Pancreas (tissue), 10 donors: ENCODE results near the gene MMP15. TPM values are rescaled to one million over a fixed set of nuclear protein-coding genes. Genes with fewer than 3 reads are reported as not detected.

Experiments used
- ATAC-seq, 4 donors: fragments of 200-7000 bp; cut with Tn5 transposase; one replicate each; pipeline versions ENCODE4 v1.8.0 to v1.9.1; 2020; ENCODE audit warnings: mild to moderate bottlenecking in 4 of 4, moderate library complexity in 4 of 4
- DNase-seq, 6 donors: peaks; one replicate each; pipeline ENCODE4 v3.0.0-alpha.2; 2020
- FAIRE-seq: peaks from 2 replicates; lab custom pipeline; 2012; peaks lifted over from hg19 to GRCh38; lab: Jason Lieb, UNC
- H3K27ac ChIP-seq, 4 donors: fragments of 200-600 bp; sonication (generic); 1 replicate in 3 of 4; 2 replicates in 1 of 4; pipeline versions ENCODE4 v1.5.0 to v1.8.0; 2020
- H3K27me3 ChIP-seq, 4 donors: fragments of 200-600 bp; one replicate each; pipeline ENCODE4 v1.8.0; 2021
- H3K36me3 ChIP-seq, 3 donors: fragments of 200-600 bp; sonication (generic) in 1 of 3; one replicate each; pipeline versions ENCODE4 v1.5.0 to v1.8.0; 2020 to 2021
- H3K4me1 ChIP-seq, 3 donors: fragments of 200-600 bp; one replicate each; pipeline ENCODE4 v1.8.0; 2021
- H3K4me3 ChIP-seq, 4 donors: fragments of 200-600 bp; sonication (generic) in 2 of 4; one replicate each; pipeline versions ENCODE4 v1.5.0 to v1.8.0; 2020 to 2021
- H3K9me3 ChIP-seq, 4 donors: fragments of 200-600 bp; one replicate each; pipeline ENCODE4 v1.8.0; 2021
- WGBS, 2 donors: extraction: QIAGEN DNeasy Blood & Tissue Kit; methylation state at CpG; one replicate each; pipeline ENCODE4 v1.1.7; 2013; 5-methylcytosine and 5-hydroxymethylcytosine counted together
- intact Hi-C, 3 donors: fragments of 100-400 bp; cut with DNase I; formaldehyde crosslinking; loops; one replicate each; pipeline versions ENCODE4 v1.11.1 to v1.14.2; 2022
- polyA plus RNA-seq, 2 donors: library from polyadenylated mRNA; stranded (reverse); fragments of 200-250 nt; gene quantifications; one replicate each; pipeline ENCODE4 v1.2.3, GENCODE V29; 2013
- total RNA-seq, 6 donors: library from RNA; stranded (reverse); fragmentation: NEBNext Ultra II Directional in 4 of 6; extraction: Animal tissue kit (Norgen Biotek cat#: 25700) in 4 of 6; gene quantifications; one replicate each; pipeline versions ENCODE4 v1.2.1 to v1.2.4, GENCODE V29; 2021 to 2023
- TF ChIP-seq, protein P1 (sequence below), 4 donors: fragments of 200-600 bp; sonication (generic) in 3 of 4; IDR thresholded peaks; one replicate each; pipeline versions ENCODE4 v1.5.0 to v1.8.0; 2021; ENCODE audit warnings: antibody characterized with exemption in 4 of 4
- donor health status: healthy with polysubstance abuse.
- donor health status: DM: no; HTN: no; CAD: no; lungs with moderate emphysema.
- donor health status: DM: no; HTN: no; CAD: no.
- donor health status: control.
- donor health status: control.
- donor health status: Bipolar disorder and iron deficiency.
- donor health status: DM: yes; HTN: yes; CAD: no.
- donor health status: DM: no; HTN: no; CAD: no.
- donor health status: DM: no; HTN: no; CAD: no.
- donor health status: DM: yes; HTN: yes; CAD: no.

MMP15 gene
- total and polyA plus RNA-seq, 8 donors = 11.2 to 30.2 (median 21.0) TPM

DNA sequence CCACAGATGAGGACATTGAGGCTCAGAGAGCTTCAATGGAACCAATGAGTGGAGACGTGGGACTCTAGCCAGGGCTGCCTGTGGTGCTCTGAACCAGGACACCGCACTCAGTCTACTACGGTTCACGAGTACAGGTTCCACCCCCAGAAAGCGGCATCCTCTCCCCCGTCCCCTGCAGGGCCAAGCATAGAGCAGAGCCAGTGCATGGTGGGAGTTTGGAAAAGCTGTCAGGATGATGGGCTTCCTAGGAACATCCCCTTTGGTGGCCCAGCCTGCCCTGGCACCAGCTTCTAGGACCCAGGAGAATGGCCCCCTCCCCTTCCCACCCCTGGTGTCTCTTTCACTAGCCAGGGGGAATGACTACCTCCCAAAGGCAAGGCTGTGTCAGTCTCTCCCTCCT lies 33.5 kb upstream of the MMP15 start:
- H3K4me1 ChIP-seq = peaks cover 10 to 21% (median 19%) of the 10 kb centered on the region in 3 donors
- peaks cover 6 to 11% (median 8%) of the 10 kb centered on the region in 3 donors for H3K36me3 ChIP-seq
- H3K9me3 ChIP-seq = no peaks in the 10 kb centered on the region
- H3K4me3 ChIP-seq = no peak overlapping the region
- ATAC-seq = no peak
- no peak for DNase-seq
- no peak for FAIRE-seq
- 97% methylated on average over 6 of the region's 6 CpGs for WGBS, 2 donors
- H3K27ac ChIP-seq = peak overlapping the region in 2 of 4 donors; percentile 63 to 79
- intact Hi-C loops = loop anchor here in 1 of 3 donors (10.0 kb wide), 1 partner anchor 407 kb away; no protein-coding TSS in a partner anchor
- no peaks in the 10 kb centered on the region for H3K27me3 ChIP-seq
- TF ChIP-seq, protein P1, sequence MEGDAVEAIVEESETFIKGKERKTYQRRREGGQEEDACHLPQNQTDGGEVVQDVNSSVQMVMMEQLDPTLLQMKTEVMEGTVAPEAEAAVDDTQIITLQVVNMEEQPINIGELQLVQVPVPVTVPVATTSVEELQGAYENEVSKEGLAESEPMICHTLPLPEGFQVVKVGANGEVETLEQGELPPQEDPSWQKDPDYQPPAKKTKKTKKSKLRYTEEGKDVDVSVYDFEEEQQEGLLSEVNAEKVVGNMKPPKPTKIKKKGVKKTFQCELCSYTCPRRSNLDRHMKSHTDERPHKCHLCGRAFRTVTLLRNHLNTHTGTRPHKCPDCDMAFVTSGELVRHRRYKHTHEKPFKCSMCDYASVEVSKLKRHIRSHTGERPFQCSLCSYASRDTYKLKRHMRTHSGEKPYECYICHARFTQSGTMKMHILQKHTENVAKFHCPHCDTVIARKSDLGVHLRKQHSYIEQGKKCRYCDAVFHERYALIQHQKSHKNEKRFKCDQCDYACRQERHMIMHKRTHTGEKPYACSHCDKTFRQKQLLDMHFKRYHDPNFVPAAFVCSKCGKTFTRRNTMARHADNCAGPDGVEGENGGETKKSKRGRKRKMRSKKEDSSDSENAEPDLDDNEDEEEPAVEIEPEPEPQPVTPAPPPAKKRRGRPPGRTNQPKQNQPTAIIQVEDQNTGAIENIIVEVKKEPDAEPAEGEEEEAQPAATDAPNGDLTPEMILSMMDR (IDR thresholded peaks at IDR 0.05) = no peak

DNA sequence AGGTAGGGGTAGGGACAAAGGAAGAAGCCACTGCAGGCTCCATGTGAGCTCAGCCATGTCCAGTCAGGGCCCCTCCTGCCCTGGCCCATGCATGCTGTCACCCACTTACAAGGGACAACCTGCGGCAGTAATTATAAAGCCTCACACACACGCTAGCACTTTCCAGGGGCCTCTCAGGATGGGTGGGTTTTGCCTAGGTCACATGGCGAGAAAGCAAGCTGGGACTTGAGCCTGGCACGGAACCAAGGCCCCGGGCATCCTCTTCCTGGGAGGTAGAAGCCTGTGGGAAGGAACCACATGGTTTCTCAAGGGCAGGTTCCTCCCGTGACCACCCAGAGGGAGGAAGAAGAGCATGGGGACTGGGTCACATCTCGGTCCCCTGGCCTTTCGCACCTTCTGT lies 32.1 kb upstream of the MMP15 start:
- 36 to 40% methylated on average over 8 of the region's 8 CpGs for WGBS, 2 donors
- DNase-seq = peak in 5 of 6 donors; percentile 59 to 82 (median 65)
- ATAC-seq = peak; percentile 36 to 68 (median 50)

DNA sequence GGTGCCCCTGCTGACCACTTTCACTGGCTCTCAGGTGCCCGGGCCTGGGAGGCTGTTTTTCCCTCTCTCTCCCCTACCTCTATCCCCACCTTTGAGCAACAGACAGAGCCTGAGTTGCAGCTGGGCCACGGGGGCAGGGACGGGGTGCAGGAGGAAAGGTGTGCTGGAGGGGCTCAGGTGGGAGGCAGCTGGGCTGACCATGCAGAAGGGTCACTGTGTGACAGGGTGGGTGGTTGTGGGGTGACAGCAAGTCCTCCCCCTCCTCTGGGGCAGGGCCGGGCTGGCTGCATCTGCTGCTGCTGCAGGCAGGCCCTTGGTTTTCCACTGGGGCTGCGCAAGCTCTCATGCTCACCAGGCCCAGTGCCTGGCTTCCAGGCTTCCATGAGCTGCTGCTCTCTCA lies 31.7 kb upstream of the MMP15 start:
- Histone ChIP-seq H3K36me3 (peaks cover 8 to 22% (median 13%) of the 10 kb centered on the region in 3 donors), H3K4me3 (no peak overlapping the region), H3K27me3 (no peaks in the 10 kb centered on the region), H3K4me1 (peaks cover 10 to 21% (median 19%) of the 10 kb centered on the region in 3 donors), H3K9me3 (no peaks in the 10 kb centered on the region), H3K27ac (peak overlapping the region in 3 of 4 donors; percentile 63 to 84 (median 79))
- TF ChIP-seq, protein P1 (IDR thresholded peaks at IDR 0.05) = no peak
- ATAC-seq (peak in 1 of 4 donors; percentile 6), DNase-seq (peak in 1 of 6 donors; percentile 75), FAIRE-seq (no peak)
- WGBS, 2 donors = 63 to 69% methylated on average over 5 of the region's 5 CpGs
- intact Hi-C loops = loop anchor here in 1 of 3 donors (10.0 kb wide), 1 partner anchor 409 kb away; no protein-coding TSS in a partner anchor

More for the DNA sequence above, 32.1 kb upstream of the MMP15 start:
- FAIRE-seq = no peak
- TF ChIP-seq, protein P1 (IDR thresholded peaks at IDR 0.05) = no peak
- peaks cover 10 to 21% (median 19%) of the 10 kb centered on the region in 3 donors for H3K4me1 ChIP-seq
- no peak overlapping the region for H3K4me3 ChIP-seq
- peaks cover 8 to 22% (median 13%) of the 10 kb centered on the region in 3 donors for H3K36me3 ChIP-seq
- H3K27me3 ChIP-seq = no peaks in the 10 kb centered on the region
- peak overlapping the region in 3 of 4 donors; percentile 63 to 84 (median 79) for H3K27ac ChIP-seq
- intact Hi-C loops = loop anchor here in 1 of 3 donors (10.0 kb wide), 1 partner anchor 409 kb away; no protein-coding TSS in a partner anchor
- no peaks in the 10 kb centered on the region for H3K9me3 ChIP-seq

DNA sequence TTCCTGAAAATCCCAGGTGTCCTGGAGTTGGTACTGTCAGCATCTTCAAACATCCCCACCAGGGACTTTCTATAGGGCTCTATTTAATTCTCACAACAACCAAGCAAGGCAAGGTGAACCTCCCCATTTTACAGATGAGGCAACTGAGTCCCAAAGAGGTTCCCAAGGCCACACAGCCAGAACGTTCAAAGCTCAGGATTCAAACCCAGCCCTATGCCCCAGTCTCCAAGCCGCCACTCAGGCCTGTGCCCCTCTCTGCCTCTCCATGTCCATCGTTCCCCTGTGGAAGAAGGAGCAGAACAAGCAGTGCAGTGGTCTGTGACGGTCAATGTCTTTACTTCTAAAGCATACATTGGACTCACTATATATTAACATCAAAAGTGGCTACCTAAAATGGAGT lies 31.2 kb upstream of the MMP15 start:
- peaks cover 10 to 24% (median 19%) of the 10 kb centered on the region in 3 donors for H3K4me1 ChIP-seq
- H3K36me3 ChIP-seq = peaks cover 8 to 22% (median 13%) of the 10 kb centered on the region in 3 donors
- FAIRE-seq = no peak
- WGBS, 2 donors = 83 to 85% methylated on average over 4 of the region's 4 CpGs
- no peak for ATAC-seq
- no peaks in the 10 kb centered on the region for H3K9me3 ChIP-seq
- TF ChIP-seq, protein P1 (IDR thresholded peaks at IDR 0.05) = no peak
- H3K27ac ChIP-seq = no peak overlapping the region
- H3K27me3 ChIP-seq = no peaks in the 10 kb centered on the region
- intact Hi-C loops = loop anchor here in 1 of 3 donors (10.0 kb wide), 1 partner anchor 410 kb away; no protein-coding TSS in a partner anchor
- H3K4me3 ChIP-seq = no peak overlapping the region
- DNase-seq = no peak

DNA sequence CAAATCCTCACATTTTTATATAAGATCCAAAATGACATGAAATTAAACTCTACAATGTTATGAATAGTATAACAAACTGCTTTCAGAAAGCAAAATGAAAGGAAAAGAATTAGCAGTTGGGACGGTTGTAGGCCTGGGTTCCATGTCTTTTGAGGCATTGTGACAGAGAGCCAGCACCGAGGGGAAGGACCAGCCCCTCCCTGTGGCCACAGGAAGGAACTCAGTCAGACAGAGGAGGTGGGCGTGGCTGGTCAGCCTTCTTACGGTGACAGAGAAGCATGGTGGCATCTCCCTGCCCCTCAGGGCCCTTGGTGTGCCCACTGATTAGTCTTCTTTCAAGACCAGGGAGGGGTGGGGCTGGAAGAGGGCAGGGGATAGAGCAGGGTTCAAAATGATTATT lies 30.8 kb upstream of the MMP15 start:
- Histone ChIP-seq H3K27me3 (no peaks in the 10 kb centered on the region), H3K27ac (no peak overlapping the region), H3K9me3 (no peaks in the 10 kb centered on the region), H3K4me1 (peaks cover 10 to 27% (median 19%) of the 10 kb centered on the region in 3 donors), H3K4me3 (no peak overlapping the region), H3K36me3 (peaks cover 8 to 22% (median 13%) of the 10 kb centered on the region in 3 donors)
- TF ChIP-seq, protein P1 (IDR thresholded peaks at IDR 0.05) = no peak
- DNase-seq = peak in 2 of 6 donors; percentile 41 to 44
- FAIRE-seq = no peak
- intact Hi-C loops = loop anchor here in 1 of 3 donors (5.0 to 10.0 kb wide), 2 partner anchors 242 to 410 kb away; no protein-coding TSS in a partner anchor
- 33 to 39% methylated on average over 4 of the region's 4 CpGs for WGBS, 2 donors
- ATAC-seq = peak in 2 of 4 donors; percentile 25 to 43
